GM12878 (cell line): ENCODE data around the gene TIRAP.

Experiments
- CTCF ChIP-seq, 3 experiments: IDR thresholded peaks in 2 of 3; conservative IDR thresholded peaks in 1 of 3; 2 replicates each; pipeline ENCODE4 v1.5.1; 2011; ENCODE audit warnings: low read depth in 3 of 3, low read length in 3 of 3, mild to moderate bottlenecking in 3 of 3, control low read depth in 2 of 3, moderate library complexity in 2 of 3, inconsistent platforms in 1 of 3, mixed read lengths in 1 of 3; ENCODE audit not compliant: control insufficient read depth in 2 of 3, insufficient read depth in 1 of 3; ENCODE audit errors: extremely low read depth in 1 of 3
- KDM1A ChIP-seq: fragments of 200-600 bp; sonication (generic); IDR thresholded peaks from 2 replicates; pipeline ENCODE4 v1.6.1; 2016; ENCODE audit warnings: borderline replicate concordance
- TAF1 ChIP-seq: IDR thresholded peaks from 2 replicates; pipeline ENCODE4 v1.6.1; 2011; ENCODE audit warnings: mild to moderate bottlenecking, low read depth, low read length, borderline replicate concordance

GRCh38 chr11:126317756-126318573, 35.1 kb downstream of the TIRAP start:
- TF ChIP-seq KDM1A (no peak), TAF1 (no peak), CTCF (IDR thresholded peaks at IDR 0.05 in 2 of 3, conservative IDR thresholded peaks at IDR 0.05 in 1 of 3; ENCODE audit: control insufficient read depth in 2 of 3, extremely low read depth in 1 of 3, insufficient read depth in 1 of 3, low read depth in 3 of 3, low read length in 3 of 3) (no peak)
